ENCODE results near the gene HOPX.
"Not testable (repeated sequence)": the region's sequence is repeated elsewhere in the genome, so short reads cannot be mapped to it uniquely, and the experiment has no call there.

DNA sequence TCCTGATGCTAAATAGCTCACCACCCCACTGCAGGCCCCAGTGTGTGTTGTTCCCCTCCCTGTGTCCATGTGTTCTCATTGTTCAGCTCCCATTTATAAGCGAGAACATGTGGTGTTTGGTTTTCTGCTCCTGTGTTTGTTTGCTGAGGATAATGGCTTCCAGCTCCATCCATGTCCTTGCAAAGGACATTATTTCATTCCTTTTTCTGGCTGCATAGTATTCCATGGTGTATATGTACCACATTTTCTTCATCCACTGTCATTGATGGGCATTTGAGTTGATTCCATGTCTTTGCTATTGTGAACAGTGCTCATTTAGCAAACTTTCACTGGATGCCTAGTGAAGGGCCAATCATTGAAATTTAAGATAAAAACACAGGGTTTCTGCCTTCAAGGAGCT lies 45.5 kb upstream of the HOPX start:
- TF ChIP-seq POLR2AphosphoS5, POLR2A (IDR thresholded peaks at IDR 0.05): not testable (repeated sequence)
